GM12892 (cell line): ENCODE data around the gene ZC3H14.

ENCODE experiments used
- POLR2A ChIP-seq: IDR thresholded peaks from 2 replicates; pipeline ENCODE4 v1.6.1; 2011; ENCODE audit warnings: low read depth, low read length, control low read depth
- POLR2AphosphoS5 ChIP-seq: IDR thresholded peaks from 2 replicates; pipeline ENCODE4 v1.6.1; 2011; ENCODE audit warnings: low read depth, low read length, control low read depth
- TAF1 ChIP-seq: IDR thresholded peaks from 2 replicates; pipeline ENCODE4 v1.6.1; 2011; ENCODE audit warnings: low read depth, mild to moderate bottlenecking, control low read depth, low read length, borderline replicate concordance

- TF ChIP-seq POLR2AphosphoS5 (no peak), TAF1 (no peak), POLR2A (no peak)
Measured at GRCh38 chr14:88599326-88599725, 36.5 kb downstream of the ZC3H14 start.
